Stimulated activated CD8-positive, alpha-beta memory T cell treated with anti-CD3 and anti-CD28 coated beads, Interleukin-12 subunit alpha, Interleukin-12 subunit beta, amount 100 ng/mL, for 24 hours (primary cell): ENCODE measurements around the gene B3GALT5.

Experiments
- DNase-seq: peaks from one replicate; pipeline ENCODE4 v3.0.0-alpha.2; 2020; ENCODE audit errors: extremely low read depth

The B3GALT5 gene

DNA sequence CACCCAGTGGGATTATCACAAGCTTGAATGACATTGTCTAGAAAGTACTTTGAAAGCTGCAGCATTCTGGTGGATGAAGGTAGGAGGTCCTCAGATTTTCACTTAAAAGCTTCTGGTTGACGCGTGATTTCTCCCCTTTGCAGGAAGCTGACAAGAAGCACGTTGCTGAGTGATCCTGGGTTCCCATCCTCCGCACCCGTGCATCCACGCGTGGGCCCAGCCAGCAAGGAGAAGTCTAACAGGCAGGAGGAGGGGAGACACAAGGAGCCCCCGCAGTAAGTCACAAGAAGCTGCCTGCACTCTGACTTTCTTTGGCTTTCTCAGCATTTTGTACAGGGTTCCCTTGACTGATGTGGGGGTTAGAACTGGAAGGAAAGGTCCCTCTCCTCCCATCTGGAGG lies 7.8 kb upstream of the B3GALT5 start:
- no peak for DNase-seq

DNA sequence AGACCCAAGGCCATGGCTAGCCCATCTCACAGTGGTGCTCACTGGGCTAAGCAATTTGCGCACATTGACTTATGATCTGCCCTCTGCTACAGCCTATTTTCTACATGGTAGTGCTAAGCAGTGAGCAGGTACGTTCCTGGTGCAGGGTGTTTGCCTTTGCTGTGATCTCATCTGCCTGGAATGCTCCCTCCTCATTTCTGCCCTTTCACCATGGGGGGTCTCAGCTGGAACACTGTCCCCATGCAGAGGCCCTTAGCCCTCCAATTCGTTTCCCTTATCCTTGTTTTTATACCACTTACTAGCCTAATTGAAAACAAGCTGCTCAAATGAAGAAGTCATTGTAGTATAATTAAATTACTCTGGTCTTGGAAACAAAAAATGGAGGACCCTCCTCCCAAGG lies 2.0 kb upstream of the B3GALT5 start:
- DNase-seq = no peak

DNA sequence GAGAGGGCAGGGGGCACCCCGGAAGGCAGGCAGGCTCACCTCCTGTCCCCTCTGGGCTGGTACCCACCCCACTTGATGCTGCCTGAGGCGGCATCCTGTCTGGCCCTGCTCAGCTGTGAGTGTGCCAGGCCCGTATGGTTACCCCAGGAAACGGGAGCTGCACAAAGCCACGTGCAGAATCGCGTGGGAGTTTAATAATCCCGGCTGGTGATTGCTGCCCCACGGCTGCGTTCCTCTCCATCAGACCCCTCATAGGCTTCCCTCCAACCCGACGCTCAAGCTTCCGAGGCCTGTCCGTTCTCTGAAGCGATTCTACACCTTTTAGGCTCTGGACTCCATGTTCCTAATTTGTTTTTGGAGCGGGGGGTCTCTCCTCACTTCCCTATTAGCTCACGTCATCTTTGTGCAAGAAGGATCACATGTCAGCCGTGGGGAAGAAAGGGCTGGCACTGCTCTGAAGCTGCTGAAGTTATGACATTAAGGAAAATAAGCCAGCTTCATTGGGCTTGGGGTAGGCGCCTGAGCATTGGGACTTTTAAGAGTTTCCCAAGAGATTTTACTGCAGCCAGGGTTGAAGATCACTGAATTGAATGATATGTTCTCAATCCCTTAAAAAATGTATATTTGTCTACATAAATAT lies 1.1 kb upstream of the B3GALT5 start:
- DNase-seq = no peak

DNA sequence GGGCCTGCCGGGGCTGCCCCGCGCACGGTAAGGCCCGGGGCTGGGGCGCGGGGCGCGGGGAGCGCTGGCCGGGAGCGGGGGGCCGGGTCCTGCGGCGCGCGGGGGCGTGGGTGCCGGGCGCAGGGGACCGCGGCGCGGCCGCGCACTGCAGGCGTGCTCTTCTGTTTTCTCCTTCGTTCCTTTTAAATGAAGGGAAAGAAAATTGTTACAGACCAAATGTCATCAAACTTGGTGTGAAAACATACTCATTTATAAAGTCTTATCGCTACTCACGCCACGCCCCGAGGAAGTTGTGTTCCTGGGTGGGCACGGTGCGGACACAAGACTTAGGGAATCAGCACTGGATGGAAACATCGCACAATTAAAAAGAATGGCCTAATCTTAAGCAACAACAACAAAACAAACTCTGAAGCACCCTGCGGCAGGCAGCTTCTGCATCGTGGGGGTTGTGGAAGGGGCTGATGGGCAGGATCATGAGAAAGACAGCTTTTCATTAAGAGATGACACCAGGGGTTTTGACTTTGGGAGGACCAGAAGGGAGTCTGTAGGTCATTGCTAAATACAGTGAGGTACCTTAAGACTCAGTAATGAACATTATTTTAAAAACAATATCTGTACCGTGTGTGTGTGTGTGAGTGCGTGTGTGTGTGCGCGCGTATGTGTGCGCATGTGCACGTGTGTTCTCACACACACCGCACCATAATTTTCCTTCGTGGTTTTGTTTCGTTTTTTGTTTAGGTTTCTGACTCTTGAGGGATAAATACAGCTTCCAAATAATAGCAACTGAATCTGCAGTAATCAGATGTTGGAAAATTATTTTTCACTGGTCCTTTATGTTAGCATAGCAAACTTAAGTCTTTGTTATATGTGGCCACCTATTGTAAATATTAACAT lies 548 bp downstream of the B3GALT5 start:
- DNase-seq = no peak

DNA sequence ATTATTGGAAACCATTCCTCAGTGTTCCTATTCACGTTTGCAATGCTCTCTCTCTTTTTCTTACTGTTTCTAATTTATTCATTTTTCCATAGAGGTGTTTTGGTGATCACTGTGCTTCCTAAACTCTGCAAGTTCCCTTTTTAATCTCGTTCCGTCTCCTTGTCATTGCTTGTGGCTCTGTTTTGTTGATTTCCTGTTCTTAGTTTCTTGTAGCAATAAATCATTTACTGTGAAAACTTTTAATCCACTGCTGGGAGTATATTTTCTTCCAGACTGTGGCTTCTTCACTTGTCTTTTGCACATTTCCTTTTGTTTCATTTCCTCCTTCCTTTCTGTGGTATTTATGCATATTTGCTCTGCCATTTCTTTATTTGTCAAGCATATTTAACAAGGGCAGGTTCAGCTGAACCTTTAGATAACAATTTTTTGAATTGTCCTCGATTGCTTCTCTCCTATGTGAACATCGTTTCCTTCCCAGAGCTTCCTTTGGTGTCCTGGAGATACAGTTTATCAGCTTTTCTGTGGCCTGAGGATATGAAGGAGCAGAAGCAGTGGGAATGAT lies 3.6 kb downstream of the B3GALT5 start:
- no peak for DNase-seq

DNA sequence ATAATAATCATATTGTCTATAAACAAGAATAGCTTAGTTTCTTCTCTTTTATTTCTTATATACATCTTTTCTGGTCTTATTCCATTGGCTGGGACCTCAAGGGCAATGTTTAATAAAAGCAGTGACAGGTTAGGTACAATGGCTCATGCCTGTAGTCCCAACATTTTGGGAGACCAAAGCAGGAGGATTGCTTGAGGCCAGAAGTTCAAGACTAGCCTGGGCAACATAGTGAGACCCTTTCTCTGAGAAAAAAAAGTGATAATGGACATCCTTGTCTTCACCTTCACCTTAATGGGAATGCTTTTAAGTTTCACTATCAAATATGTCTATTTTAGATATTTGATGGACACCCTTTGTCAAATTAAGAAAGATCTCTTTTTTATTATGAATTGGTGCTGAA lies 8.1 kb downstream of the B3GALT5 start:
- no peak for DNase-seq

DNA sequence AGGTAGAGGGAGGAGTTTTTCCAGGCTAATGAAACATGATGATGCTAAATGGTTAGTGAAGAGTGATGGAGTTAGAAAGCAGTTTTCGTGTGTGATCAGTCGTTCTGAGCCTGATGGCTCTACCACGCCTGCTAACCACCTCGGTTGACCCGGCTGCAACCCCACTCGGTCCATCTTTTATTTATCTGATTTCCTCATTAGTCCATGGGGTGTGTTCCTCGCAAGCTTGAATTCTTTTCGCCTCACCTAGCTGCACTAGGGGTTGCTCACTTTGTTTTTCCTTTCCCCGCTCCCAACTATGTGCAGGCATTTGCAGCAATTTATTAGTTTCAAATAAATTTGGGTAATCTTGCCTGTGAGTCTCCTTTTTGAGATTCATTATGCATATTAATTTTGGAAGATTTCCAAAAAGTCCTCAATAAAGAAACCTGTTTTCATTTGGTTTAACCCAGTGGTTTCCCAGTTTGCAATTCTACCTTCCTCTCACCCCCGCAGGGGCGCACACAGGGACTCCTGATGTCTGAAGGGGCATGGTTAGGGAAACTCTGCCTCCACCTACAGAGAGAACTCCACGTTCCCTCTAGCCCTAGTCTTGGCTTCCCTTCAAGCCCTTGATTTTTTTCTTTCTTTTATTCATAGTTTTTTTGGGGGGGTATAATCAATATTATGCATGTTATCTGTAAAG lies 12.6 kb downstream of the B3GALT5 start:
- no peak for DNase-seq

DNA sequence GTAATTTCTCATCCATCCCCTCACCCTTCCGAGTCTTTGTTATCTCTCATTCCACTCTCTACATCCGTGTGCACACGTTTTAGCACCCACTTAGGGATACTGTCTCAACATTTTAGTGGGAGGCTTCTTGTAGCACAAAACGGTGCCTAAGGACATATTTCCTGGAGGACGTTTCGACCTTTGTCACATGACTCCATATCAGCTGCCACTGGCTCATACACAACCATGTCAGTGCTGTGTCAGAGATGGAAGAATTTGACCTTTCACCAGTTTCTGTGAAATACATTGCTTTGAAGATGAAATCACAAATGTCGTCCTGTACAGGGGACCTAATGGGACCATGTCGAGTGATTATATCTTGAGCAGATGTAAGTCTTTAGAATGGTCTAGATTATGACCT lies 15.6 kb downstream of the B3GALT5 start:
- no peak for DNase-seq

DNA sequence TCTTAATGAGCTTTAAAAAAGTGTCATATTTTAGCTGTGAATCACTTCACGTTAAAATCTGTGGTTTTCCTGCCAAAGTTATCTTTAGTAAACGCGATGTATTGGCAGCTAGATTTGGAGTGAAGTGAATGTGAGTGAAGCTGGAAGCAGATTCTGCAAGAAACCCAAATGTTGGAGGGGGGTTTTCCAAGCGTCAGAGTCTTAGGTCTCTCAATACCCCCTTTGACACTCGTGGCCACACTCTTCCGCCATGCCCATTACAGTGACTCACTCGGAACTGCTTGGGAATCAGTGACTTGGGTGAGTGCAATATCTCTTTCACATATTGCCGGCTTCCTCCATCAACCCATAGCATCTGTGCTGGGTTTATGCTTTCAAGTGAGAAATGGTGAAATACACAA lies 17.5 kb downstream of the B3GALT5 start:
- no peak for DNase-seq

DNA sequence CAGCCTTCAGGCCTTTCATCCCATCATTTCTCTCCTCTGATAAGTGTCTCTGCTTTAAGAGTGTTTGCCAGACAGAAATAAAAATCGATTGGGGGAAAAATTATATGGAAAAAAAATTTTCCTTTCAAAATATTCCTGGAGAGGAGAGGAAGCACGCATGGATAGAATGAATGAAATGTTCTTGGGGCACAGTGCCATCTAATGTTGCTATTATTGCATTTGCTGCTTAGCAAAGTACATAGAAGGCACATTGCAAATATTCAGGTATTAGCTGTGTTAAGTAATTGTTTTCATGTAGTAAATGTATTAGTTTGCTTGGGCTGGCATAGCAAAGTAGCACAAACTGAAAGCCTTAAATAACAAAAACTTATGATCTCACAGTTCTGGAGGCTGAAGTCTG lies 18.1 kb downstream of the B3GALT5 start:
- no peak for DNase-seq

DNA sequence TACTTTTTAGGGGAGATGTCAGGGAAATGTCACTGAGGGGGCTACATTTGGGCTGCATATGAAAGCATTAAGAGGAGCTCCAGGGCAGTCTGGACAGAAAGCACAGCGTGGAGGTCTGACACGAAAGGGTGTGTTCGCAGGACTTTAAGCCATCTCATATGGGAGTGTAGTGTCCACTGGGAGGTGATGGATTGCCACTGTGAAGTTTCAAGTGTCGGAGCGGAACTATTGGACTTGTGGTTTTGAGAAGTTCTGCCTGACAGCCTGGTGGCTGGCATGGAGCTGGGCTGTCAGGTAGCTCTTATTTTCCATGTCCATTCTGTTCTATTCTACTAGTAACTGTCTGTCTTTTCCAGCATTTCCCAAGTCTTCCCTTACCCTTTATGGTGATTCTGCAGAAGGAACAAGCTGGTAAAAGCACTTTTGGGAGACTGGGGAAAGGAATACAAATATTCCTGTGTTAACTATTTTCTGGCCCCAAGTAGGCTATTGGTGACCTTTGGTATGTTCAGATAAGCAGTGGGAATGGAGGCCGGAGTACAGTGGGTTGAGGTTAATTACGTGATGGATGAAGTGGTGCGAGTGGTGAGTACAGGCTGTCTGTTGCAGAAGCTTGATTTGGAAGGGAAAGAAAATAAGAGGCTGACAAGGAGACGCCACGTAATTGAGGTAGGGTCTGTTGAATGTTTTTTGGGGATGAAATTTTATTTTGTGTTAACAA lies 19.3 kb downstream of the B3GALT5 start:
- DNase-seq = no peak

DNA sequence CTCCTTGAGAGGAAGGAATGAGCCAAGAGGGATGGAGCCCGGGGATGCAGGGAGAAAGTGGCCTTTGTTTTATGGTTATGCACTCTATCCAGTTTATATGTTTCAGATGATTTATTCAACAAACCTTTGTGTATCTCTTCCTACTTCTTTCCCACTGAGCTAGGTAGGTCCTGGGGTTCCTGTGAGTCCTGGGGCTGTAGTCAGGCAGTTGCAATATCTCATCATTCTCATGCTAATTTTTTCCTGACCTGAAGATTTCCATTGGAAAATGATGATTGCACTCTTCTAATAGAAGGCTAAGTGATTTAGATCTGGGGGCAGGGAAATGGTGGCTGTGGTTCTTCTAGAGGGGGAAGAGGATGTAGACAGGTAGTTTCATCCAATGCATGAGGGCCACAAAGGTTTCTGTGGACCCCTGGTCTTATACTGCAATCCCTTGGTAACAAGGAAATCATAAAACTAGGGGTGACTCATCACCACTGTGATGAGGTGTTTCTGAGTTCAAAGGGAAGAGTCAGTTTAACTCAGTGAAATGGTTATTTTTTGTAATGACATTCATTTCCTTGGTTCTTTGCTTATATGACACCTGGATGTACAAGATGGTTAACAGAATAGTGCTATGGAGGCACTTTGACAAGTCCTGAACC lies 20.2 kb downstream of the B3GALT5 start:
- DNase-seq = no peak

DNA sequence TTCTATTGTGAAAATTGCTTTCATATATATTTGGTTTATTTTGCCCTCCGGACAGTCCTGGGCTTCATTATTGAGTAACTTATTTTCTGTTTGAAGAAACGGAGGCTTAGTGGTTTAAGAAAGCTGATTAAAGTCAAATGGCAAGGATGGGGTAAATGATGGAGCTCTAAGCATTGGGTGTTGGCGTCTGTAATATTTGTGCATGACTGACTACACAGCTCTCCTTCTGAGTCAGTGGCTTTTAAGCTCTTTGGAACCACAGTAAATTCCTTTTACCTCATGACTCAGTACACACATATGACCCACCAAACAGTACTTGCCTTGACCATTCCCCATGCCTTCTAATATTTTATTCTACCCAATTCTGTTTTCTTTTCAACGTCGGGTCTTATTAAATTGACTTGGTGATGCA lies 21.0 kb downstream of the B3GALT5 start:
- DNase-seq = no peak

DNA sequence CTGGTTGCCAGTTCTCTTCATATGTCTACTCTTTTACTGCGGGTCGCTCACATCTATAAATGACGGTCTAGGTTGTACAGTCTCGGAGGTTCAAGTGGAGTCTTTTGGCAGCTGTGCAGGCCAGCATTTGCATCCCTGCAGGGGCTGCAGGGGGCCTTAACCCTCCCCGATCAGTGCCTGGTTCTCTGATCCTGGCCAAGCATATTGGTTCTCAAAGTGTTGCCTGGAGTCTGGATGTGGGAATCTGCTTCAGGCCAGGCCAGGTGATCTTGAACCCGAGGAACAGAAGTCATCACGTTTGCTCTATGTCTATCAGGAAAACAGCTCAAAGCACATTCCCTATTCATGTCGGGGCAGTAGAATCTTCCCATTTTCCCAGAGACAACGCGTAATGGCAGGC lies 21.8 kb downstream of the B3GALT5 start:
- no peak for DNase-seq

DNA sequence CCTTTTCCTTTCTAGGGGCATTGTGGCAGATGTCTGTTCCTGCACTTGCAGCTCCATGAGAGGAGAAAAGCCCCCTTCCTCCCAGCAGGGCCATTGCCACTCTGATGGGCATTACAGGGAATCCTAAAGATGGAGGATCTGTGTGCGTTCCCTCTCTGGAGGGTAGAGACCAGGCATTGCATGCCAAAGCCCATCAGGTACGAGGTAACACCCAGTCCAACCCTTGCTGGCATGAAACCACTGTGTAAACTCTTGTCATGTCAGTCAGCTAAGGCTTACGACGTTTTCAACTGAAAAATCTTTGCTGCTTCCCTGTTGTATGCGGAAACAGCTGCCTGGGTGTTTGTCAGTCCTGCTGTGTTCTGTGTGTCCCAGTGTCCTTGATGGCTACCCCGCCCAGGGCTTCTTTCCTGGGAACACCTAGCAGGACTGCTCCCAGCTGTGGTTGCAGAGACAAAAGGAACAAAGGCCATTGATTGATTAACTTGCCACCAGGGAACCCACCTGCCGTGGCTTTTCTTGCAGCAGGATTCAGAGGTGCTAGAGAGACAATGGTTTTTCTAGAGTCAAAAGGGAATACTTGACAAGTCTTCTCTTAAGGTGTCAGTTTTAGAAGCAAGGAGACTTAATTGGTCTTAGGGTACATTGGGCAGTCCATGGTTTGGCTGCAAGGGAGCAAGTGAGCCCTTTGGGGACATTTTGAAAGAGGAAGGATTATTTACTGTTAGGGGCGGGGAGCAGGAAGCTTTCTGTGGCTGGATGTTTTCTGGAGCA lies 24.6 kb downstream of the B3GALT5 start:
- DNase-seq = no peak

DNA sequence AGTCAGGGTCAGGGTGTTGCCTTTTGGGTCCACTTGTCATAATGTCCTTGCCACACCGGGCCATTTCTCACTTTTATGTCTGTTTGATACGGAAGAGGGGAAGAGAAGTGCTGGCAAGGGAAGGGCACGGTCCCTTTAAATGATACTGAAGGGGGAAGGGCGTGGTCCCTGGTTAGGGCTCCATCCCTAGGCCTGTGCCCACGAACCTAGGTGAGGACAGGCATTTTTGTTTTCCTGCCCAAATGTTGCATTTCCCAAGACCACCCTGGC lies 25.2 kb downstream of the B3GALT5 start:
- DNase-seq = no peak

DNA sequence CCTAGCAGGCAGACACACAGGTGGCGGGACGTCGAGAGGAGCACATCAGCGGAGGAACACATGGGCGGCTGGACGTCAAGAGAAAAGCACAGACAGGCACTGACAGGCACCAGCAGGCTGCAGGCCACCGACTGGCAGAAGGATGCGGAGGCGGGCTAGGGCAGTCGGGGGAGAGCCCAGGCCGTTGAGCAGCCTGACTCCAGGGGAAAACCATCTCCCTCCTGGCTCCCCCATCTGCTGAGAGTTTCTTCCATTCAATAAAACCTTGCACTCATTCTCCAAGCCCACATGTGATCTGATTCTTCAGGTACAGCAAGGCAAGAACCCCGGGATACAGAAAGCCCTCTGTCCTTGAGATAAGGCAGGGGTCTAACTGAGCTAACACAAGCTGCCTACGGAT lies 25.5 kb downstream of the B3GALT5 start:
- no peak for DNase-seq

DNA sequence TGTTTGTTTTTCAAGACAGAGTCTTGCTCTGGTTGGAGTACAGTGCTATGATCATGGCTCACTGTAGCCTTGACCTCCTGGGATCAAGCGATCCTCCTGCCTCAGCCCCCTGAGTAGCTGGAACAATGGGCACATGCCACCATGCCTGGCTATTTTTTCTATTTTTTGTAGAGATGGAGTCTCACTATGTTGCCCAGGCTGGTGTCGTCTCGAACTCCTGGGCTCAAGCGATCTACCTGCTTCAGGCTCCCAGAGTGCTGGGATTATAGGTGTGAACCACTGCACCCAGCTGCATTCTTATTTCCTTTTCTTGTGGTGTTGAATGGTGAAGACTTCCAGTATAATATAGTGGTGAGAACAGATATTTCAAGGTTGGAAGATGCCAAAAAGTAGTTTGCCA lies 28.0 kb downstream of the B3GALT5 start:
- no peak for DNase-seq

DNA sequence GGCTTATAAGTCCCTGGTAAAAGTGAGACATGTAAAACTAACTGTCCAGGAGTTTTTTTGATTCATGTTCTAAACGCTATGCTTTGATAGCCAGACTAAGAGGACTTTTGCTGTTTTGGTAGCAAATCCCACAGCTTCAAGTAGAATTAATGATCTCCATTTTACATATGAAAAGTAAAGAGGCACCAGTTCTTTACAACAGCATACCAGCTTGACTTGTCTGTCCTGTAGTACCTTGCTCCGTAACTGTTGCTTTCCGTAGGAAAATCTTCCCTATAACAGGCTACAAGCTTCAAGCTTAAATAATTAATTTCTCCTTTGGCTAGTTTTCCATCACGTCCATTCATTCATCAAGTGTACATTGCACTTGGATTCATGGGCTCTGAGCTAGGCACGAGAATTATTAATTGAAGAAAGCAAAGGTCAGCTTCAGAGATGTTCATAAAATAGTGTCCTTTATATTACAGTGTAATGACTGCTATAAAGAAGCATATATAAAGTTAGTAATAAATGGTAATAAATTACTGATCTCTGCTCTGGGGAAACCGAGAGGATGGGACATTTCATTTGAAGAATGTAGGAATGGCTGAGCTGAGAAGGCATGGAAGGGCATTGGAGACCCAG lies 29.2 kb downstream of the B3GALT5 start:
- DNase-seq = no peak

DNA sequence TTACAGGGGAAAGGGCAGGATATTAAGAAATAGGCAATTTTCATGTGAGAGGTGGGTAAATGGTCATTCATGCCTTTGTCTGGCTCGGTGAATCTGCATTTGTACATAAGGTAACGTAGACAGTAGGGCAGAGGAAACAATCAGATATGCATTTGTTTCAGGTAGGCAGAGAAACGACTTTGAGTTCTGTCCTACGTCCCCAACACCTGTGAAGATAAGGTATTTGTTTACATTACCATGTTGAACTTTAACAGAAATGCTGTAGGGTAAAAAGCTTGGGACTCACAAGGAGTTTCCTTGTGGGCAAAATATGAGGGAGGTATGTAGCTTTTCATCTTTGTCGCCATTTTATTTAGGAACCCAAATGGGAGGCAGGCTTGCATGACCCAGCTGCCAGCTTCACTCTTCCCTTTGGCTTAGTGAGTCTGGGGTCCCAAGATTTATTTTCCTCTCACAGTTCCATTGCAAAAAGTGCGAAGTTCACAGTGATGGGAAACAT lies 31.4 kb downstream of the B3GALT5 start:
- DNase-seq = no peak
